ENCODE results near the gene ELOVL2.

Gene ELOVL2

DNA sequence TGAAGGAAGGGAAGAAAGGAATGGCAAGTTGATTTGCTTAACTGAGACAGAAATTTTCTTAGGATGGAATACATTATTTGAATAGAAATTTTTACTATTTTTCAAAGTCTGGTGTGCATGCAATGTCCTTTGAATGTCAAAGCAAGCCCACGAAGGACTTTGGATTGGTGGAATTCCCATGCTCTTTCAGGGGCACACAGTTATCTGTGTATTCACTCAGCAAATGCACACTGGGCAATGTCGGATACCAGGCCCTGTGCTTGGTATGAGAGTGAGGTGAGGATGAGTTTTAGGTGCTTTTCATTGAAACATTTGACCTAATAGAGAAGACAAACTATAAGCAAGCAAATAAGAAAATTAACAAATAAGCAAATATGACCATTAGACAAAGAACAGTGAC lies 83.9 kb downstream of the ELOVL2 start:
- H2AFZ ChIP-seq (ENCODE audit: low read depth, low read length): no peak overlapping the region

DNA sequence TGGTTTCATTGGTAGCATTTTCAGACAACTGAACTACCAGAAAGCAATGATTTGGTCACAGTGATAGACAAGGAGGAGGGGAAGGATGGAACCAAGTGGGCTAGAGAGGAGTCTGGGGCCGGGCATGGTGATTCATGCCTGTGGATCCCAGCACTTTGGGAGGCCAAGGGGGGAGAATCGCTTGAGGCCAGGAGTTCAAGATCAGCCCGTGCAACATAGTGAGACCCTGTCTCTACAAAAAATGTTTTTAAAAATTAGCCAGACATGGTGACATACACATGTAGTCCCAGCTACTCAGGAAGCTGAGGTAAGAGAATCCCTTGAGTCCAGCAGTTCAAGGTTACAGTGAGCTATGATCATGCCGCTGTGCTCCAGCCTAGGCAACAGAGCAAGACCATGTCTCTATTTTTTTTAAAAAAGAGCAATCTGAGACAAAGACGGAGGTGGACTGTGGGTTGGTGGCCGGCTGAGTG lies 86.7 kb downstream of the ELOVL2 start:
- Histone ChIP-seq H3K79me2 (ENCODE audit: insufficient read depth, low read length) (no peaks in the 10 kb centered on the region), H3K36me3 (ENCODE audit: insufficient read depth, low read length) (no peaks in the 10 kb centered on the region), H3K4me1 (ENCODE audit: insufficient read depth, low read length) (no peaks in the 10 kb centered on the region), H3K9ac (ENCODE audit: low read depth, low read length) (no peak overlapping the region), H3K9me3 (ENCODE audit: insufficient read depth, low read length, severe bottlenecking) (no peaks in the 10 kb centered on the region), H3K4me3 (ENCODE audit: low read depth in 1 of 2, low read length in 2 of 2) (no peak overlapping the region), H2AFZ (ENCODE audit: low read depth, low read length) (no peak overlapping the region), H3K4me2 (ENCODE audit: insufficient read depth, low read length) (no peak overlapping the region), H4K20me1 (ENCODE audit: insufficient read depth, low read length) (no peaks in the 10 kb centered on the region), H3K27me3 (ENCODE audit: insufficient read depth, low read length, poor library complexity) (no peaks in the 10 kb centered on the region), H3K27ac (ENCODE audit: low read length) (no peak overlapping the region)
- TF ChIP-seq EZH2 (IDR thresholded peaks at IDR 0.05; ENCODE audit: borderline replicate concordance, low read depth, low read length, severe bottlenecking): no peak
- DNase-seq (no peak), ATAC-seq (ENCODE audit: insufficient read depth, low read depth) (no peak)

More for the DNA sequence above, 83.9 kb downstream of the ELOVL2 start:
- Histone ChIP-seq H3K4me3 (ENCODE audit: low read depth in 1 of 2, low read length in 2 of 2) (no peak overlapping the region), H3K36me3 (ENCODE audit: insufficient read depth, low read length) (no peaks in the 10 kb centered on the region), H3K9me3 (ENCODE audit: insufficient read depth, low read length, severe bottlenecking) (no peaks in the 10 kb centered on the region), H3K79me2 (ENCODE audit: insufficient read depth, low read length) (no peaks in the 10 kb centered on the region), H3K27me3 (ENCODE audit: insufficient read depth, low read length, poor library complexity) (no peaks in the 10 kb centered on the region), H3K4me1 (ENCODE audit: insufficient read depth, low read length) (no peaks in the 10 kb centered on the region), H3K9ac (ENCODE audit: low read depth, low read length) (no peak overlapping the region), H3K27ac (ENCODE audit: low read length) (no peak overlapping the region), H3K4me2 (ENCODE audit: insufficient read depth, low read length) (no peak overlapping the region), H4K20me1 (ENCODE audit: insufficient read depth, low read length) (no peaks in the 10 kb centered on the region)
- ATAC-seq (ENCODE audit: insufficient read depth, low read depth) (no peak), DNase-seq (no peak)
- no peak for TF ChIP-seq EZH2 (IDR thresholded peaks at IDR 0.05; ENCODE audit: borderline replicate concordance, low read depth, low read length, severe bottlenecking)

GRCh38 chr6:10956776-10957175 lies 87.3 kb downstream of the ELOVL2 start:
- H3K4me2 ChIP-seq (ENCODE audit: insufficient read depth, low read length): no peak overlapping the region
- no peak overlapping the region for H3K4me3 ChIP-seq (ENCODE audit: low read depth in 1 of 2, low read length in 2 of 2)
- no peaks in the 10 kb centered on the region for H3K36me3 ChIP-seq (ENCODE audit: insufficient read depth, low read length)
- no peak for ATAC-seq (ENCODE audit: insufficient read depth, low read depth)
- no peak for DNase-seq
- no peaks in the 10 kb centered on the region for H3K9me3 ChIP-seq (ENCODE audit: insufficient read depth, low read length, severe bottlenecking)
- H4K20me1 ChIP-seq (ENCODE audit: insufficient read depth, low read length): no peaks in the 10 kb centered on the region
- TF ChIP-seq EZH2 (IDR thresholded peaks at IDR 0.05; ENCODE audit: borderline replicate concordance, low read depth, low read length, severe bottlenecking) (no peak), CTCF (IDR thresholded peaks at IDR 0.05; ENCODE audit: borderline replicate concordance, extremely low read depth, low read length, poor library complexity, severe bottlenecking) (no peak)
- H3K27me3 ChIP-seq (ENCODE audit: insufficient read depth, low read length, poor library complexity): no peaks in the 10 kb centered on the region
- H3K27ac ChIP-seq (ENCODE audit: low read length): no peak overlapping the region
- no peaks in the 10 kb centered on the region for H3K79me2 ChIP-seq (ENCODE audit: insufficient read depth, low read length)
- no peaks in the 10 kb centered on the region for H3K4me1 ChIP-seq (ENCODE audit: insufficient read depth, low read length)
- H3K9ac ChIP-seq (ENCODE audit: low read depth, low read length): no peak overlapping the region
- H2AFZ ChIP-seq (ENCODE audit: low read depth, low read length): no peak overlapping the region

GRCh38 chr6:10954590-10955010 lies 89.5 kb downstream of the ELOVL2 start:
- Histone ChIP-seq H3K9me3 (ENCODE audit: insufficient read depth, low read length, severe bottlenecking) (no peaks in the 10 kb centered on the region), H3K9ac (ENCODE audit: low read depth, low read length) (no peak overlapping the region), H3K79me2 (ENCODE audit: insufficient read depth, low read length) (no peaks in the 10 kb centered on the region), H3K27me3 (ENCODE audit: insufficient read depth, low read length, poor library complexity) (no peaks in the 10 kb centered on the region), H3K4me3 (ENCODE audit: low read depth in 1 of 2, low read length in 2 of 2) (no peak overlapping the region), H3K4me2 (ENCODE audit: insufficient read depth, low read length) (no peak overlapping the region), H3K36me3 (ENCODE audit: insufficient read depth, low read length) (no peaks in the 10 kb centered on the region), H4K20me1 (ENCODE audit: insufficient read depth, low read length) (no peaks in the 10 kb centered on the region), H3K27ac (ENCODE audit: low read length) (no peak overlapping the region), H2AFZ (ENCODE audit: low read depth, low read length) (no peak overlapping the region), H3K4me1 (ENCODE audit: insufficient read depth, low read length) (no peaks in the 10 kb centered on the region)
- TF ChIP-seq EZH2 (IDR thresholded peaks at IDR 0.05; ENCODE audit: borderline replicate concordance, low read depth, low read length, severe bottlenecking) (no peak), CTCF (IDR thresholded peaks at IDR 0.05; ENCODE audit: borderline replicate concordance, extremely low read depth, low read length, poor library complexity, severe bottlenecking) (peak; percentile 75)
- ATAC-seq (ENCODE audit: insufficient read depth, low read depth) (peak; percentile 89), DNase-seq (peak; percentile 65)

All from DND-41 (cell line).